Neural cell (in vitro differentiated cells): Measurements from ENCODE around the gene EXOC6B.

Experiments
- EP300 ChIP-seq: fragments of 450-650 bp; conservative IDR thresholded peaks from 2 replicates; pipeline ENCODE4 v1.6.1; 2014; ENCODE audit warnings: antibody characterized with exemption, mild to moderate bottlenecking, moderate library complexity; ENCODE audit not compliant: poor library complexity, severe bottlenecking
- TF ChIP-seq, protein P1 (sequence below): fragments of 450-650 bp; IDR thresholded peaks from 2 replicates; pipeline ENCODE4 v1.5.1; 2014; ENCODE audit warnings: antibody characterized with exemption, mild to moderate bottlenecking, moderate library complexity; ENCODE audit not compliant: poor library complexity, severe bottlenecking

DNA sequence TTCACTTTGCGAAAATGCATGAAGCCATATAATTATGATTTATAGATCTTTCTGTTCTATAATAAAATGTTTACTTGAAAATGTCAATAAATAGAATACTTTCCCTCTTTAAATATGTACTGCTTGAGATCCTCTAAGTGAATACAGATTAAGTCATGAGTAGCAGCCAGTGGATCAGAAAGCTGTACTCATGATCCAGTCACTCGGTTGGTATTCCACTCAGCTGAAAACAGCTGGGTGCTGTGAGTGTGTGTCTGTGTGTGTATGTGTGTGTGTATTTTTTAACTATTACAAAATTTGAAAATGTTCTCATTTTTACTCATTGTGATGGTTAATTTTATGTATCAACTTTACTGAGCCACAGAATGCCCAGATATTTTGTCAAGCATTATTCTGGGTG is 536.5 kb downstream of the EXOC6B start:
- TF ChIP-seq, protein P1, sequence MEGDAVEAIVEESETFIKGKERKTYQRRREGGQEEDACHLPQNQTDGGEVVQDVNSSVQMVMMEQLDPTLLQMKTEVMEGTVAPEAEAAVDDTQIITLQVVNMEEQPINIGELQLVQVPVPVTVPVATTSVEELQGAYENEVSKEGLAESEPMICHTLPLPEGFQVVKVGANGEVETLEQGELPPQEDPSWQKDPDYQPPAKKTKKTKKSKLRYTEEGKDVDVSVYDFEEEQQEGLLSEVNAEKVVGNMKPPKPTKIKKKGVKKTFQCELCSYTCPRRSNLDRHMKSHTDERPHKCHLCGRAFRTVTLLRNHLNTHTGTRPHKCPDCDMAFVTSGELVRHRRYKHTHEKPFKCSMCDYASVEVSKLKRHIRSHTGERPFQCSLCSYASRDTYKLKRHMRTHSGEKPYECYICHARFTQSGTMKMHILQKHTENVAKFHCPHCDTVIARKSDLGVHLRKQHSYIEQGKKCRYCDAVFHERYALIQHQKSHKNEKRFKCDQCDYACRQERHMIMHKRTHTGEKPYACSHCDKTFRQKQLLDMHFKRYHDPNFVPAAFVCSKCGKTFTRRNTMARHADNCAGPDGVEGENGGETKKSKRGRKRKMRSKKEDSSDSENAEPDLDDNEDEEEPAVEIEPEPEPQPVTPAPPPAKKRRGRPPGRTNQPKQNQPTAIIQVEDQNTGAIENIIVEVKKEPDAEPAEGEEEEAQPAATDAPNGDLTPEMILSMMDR: no peak
- no peak for TF ChIP-seq EP300
